Duodenal mucosa (tissue), 2 donors: ENCODE results near the gene ABCA12.
"Not testable (repeated sequence)": the region's sequence is repeated elsewhere in the genome, so short reads cannot be mapped to it uniquely, and the experiment has no call there.

Experiments
- H3K27ac ChIP-seq: one replicate; pipeline ENCODE4 v1.7.0; 2013; ENCODE audit warnings: low read depth, low read length
- H3K27me3 ChIP-seq, 2 donors: one replicate each; pipeline ENCODE4 v1.7.0; 2013; ENCODE audit warnings: low read length in 2 of 2, control low read depth in 1 of 2; ENCODE audit not compliant: insufficient read depth in 2 of 2, control insufficient read depth in 1 of 2
- H3K36me3 ChIP-seq, 2 donors: one replicate each; pipeline ENCODE4 v1.7.0; 2013; ENCODE audit warnings: low read length in 2 of 2, control low read depth in 1 of 2; ENCODE audit not compliant: insufficient read depth in 2 of 2, control insufficient read depth in 1 of 2
- H3K4me1 ChIP-seq, 2 donors: one replicate each; pipeline ENCODE4 v1.7.0; 2013; ENCODE audit warnings: low read length in 2 of 2, control low read depth in 1 of 2; ENCODE audit not compliant: insufficient read depth in 2 of 2, control insufficient read depth in 1 of 2
- H3K4me3 ChIP-seq, 2 donors: one replicate each; pipeline ENCODE4 v1.7.0; 2013; ENCODE audit warnings: low read length in 2 of 2, low read depth in 1 of 2
- H3K9ac ChIP-seq, 2 donors: one replicate each; pipeline ENCODE4 v1.7.0; 2013; ENCODE audit warnings: low read length in 2 of 2, low read depth in 1 of 2
- H3K9me3 ChIP-seq, 2 donors: one replicate each; pipeline ENCODE4 v1.7.0; 2013; ENCODE audit warnings: low read length in 2 of 2, control low read depth in 1 of 2; ENCODE audit not compliant: control insufficient read depth in 1 of 2

The ABCA12 gene

GRCh38 chr2:215138479-215138878, at the start of gene ABCA12:
ABCA12 (minus strand) TSS chr2:215138626; CDS start chr2:215138208, 418 bp downstream.
- no peak within 1 kb of the TSS for H3K4me3 ChIP-seq
- H3K27me3 ChIP-seq, result no peaks in the 10 kb centered on the region
- no peak within 1 kb of the TSS for H3K9ac ChIP-seq
- no peaks in the 10 kb centered on the region for H3K36me3 ChIP-seq
- H3K27ac ChIP-seq, result no peak within 1 kb of the TSS
- H3K9me3 ChIP-seq, result no peaks in the 10 kb centered on the region
- H3K4me1 ChIP-seq, result no peaks in the 10 kb centered on the region

DNA sequence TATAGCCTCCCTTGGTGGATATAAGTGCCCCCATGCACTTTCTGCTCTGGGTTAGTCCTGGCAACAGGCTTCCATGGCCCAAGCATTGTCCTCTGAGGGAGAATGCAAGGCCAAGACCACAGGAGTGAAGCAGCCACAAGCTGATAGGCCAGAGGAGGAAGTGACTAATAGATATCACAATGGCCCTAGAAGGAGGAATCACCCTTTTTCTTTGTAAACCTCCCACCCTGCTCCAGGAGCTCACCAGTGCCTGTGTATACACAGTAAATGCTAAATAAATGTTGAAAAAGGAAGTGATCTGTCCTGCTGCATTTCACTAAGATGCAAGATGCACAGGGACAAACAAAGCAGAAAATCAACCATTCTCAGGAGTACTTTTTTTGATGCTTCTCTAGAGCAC, 49.7 kb upstream of the ABCA12 start:
- Histone ChIP-seq H3K4me3 (no peak overlapping the region), H3K4me1 (no peaks in the 10 kb centered on the region), H3K27ac (no peak overlapping the region), H3K27me3 (no peaks in the 10 kb centered on the region), H3K9me3 (no peaks in the 10 kb centered on the region), H3K9ac (no peak overlapping the region), H3K36me3 (no peaks in the 10 kb centered on the region)

DNA sequence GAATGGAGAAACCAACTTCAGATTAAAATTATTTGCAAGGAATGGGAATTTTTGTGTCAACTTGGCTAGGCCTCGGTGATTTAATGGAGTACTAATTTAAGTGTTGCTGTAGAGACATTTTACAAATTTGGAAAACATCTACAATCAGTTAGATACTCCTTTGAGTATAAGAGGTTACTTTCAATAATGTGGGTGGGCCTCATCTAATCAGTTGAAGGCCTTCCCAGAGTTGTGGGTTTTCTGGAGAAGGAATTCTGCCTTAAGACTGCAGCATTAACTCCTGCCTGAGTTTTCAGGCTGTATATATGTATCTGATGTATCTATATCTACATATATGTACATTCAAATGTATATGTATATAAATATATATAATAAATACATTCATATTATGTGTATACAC, 47.6 kb upstream of the ABCA12 start:
- H3K27me3 ChIP-seq, result no peaks in the 10 kb centered on the region
- no peak overlapping the region for H3K27ac ChIP-seq
- no peak overlapping the region for H3K9ac ChIP-seq
- no peaks in the 10 kb centered on the region for H3K36me3 ChIP-seq
- H3K4me1 ChIP-seq, result no peaks in the 10 kb centered on the region
- no peaks in the 10 kb centered on the region for H3K9me3 ChIP-seq
- no peak overlapping the region for H3K4me3 ChIP-seq

GRCh38 chr2:215178121-215178520, 39.7 kb upstream of the ABCA12 start:
- no peaks in the 10 kb centered on the region for H3K9me3 ChIP-seq
- H3K27me3 ChIP-seq, result no peaks in the 10 kb centered on the region
- H3K36me3 ChIP-seq, result no peaks in the 10 kb centered on the region
- H3K9ac ChIP-seq, result no peak overlapping the region
- H3K4me3 ChIP-seq, result no peak overlapping the region
- H3K27ac ChIP-seq, result no peak overlapping the region
- no peaks in the 10 kb centered on the region for H3K4me1 ChIP-seq

DNA sequence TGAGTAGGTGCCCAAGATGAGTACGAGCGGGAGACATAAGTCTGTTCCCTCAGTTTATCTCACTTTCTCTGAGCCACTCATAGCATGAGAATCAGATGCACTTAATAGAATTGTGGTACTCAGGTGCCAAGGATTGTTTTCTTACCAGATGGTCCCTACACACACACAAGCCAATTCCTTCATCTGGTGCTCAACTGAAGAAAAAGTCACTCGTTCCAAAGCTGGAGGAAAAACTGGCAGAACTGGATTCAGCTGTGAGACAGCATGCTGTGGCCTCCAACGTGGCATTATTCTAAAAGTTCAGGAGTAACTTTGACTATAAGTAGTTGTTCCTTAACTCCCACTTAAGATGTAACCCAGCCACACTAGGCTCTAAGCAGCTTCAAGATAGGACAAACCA, 33.4 kb upstream of the ABCA12 start:
- Histone ChIP-seq H3K36me3 (no peaks in the 10 kb centered on the region), H3K9me3 (no peaks in the 10 kb centered on the region), H3K27ac (no peak overlapping the region), H3K4me1 (no peaks in the 10 kb centered on the region), H3K9ac (no peak overlapping the region), H3K27me3 (no peaks in the 10 kb centered on the region), H3K4me3 (no peak overlapping the region)

- no peaks in the 10 kb centered on the region for H3K4me1 ChIP-seq
- no peaks in the 10 kb centered on the region for H3K27me3 ChIP-seq
- H3K4me3 ChIP-seq, result peak overlapping the region; percentile 37 to 51
- H3K9ac ChIP-seq, result no peak overlapping the region
- no peaks in the 10 kb centered on the region for H3K9me3 ChIP-seq
- no peak overlapping the region for H3K27ac ChIP-seq
- no peaks in the 10 kb centered on the region for H3K36me3 ChIP-seq
Measured at GRCh38 chr2:215171151-215171550, 32.7 kb upstream of the ABCA12 start.

DNA sequence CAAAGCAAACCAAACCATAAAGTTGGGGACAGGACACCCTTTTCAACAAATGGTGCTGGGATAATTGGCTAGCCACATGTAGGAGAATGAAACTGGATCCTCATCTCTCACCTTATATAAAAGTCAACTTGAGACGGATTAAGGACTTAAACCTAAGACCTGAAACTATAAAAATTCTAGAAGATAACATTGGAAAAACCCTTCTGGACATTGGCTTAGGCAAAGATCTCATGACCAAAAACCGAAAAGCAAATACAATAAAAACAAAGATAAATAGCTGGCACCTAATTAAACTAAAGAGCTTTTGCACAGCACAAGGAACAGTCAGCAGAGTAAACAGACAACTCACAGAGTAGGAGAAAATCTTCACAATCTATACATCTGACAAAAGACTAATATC, 28.1 kb upstream of the ABCA12 start:
- H3K4me1 ChIP-seq, H3K27me3 ChIP-seq, H3K9ac ChIP-seq, H3K36me3 ChIP-seq, H3K27ac ChIP-seq, H3K9me3 ChIP-seq, H3K4me3 ChIP-seq: not testable (repeated sequence)

DNA sequence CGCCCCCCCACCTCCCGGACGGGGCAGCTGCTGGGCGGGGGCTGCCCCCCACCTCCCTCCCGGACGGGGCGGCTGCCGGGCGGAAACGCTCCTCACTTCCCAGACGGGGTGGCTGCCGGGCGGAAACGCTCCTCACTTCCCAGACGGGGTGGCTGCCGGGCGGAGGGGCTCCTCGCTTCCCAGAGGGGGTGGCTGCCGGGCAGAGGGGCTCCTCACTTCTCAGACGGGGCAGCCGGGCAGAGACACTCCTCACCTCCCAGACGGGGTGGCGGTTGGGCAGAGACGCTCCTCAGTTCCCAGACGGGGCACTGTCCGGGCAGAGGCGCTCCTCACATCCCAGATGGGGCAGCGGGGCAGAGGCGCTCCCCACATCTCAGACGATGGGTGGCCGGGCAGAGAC, 24.9 kb upstream of the ABCA12 start:
- H3K36me3 ChIP-seq, H3K9ac ChIP-seq, H3K27me3 ChIP-seq, H3K27ac ChIP-seq, H3K4me3 ChIP-seq, H3K9me3 ChIP-seq, H3K4me1 ChIP-seq: not testable (repeated sequence)

GRCh38 chr2:215161301-215161829, 22.9 kb upstream of the ABCA12 start:
- no peak overlapping the region for H3K9ac ChIP-seq
- H3K4me1 ChIP-seq, result no peaks in the 10 kb centered on the region
- H3K27ac ChIP-seq, result no peak overlapping the region
- H3K27me3 ChIP-seq, result no peaks in the 10 kb centered on the region
- peaks cover 0 to 3% of the 10 kb centered on the region in 2 donors for H3K9me3 ChIP-seq
- H3K4me3 ChIP-seq, result no peak overlapping the region
- H3K36me3 ChIP-seq, result no peaks in the 10 kb centered on the region

GRCh38 chr2:215160081-215160480, 21.7 kb upstream of the ABCA12 start:
- H3K27ac ChIP-seq, result no peak overlapping the region
- no peaks in the 10 kb centered on the region for H3K27me3 ChIP-seq
- H3K4me1 ChIP-seq, result no peaks in the 10 kb centered on the region
- H3K9me3 ChIP-seq, result peaks cover 0 to 3% of the 10 kb centered on the region in 2 donors
- no peaks in the 10 kb centered on the region for H3K36me3 ChIP-seq
- no peak overlapping the region for H3K9ac ChIP-seq
- no peak overlapping the region for H3K4me3 ChIP-seq

DNA sequence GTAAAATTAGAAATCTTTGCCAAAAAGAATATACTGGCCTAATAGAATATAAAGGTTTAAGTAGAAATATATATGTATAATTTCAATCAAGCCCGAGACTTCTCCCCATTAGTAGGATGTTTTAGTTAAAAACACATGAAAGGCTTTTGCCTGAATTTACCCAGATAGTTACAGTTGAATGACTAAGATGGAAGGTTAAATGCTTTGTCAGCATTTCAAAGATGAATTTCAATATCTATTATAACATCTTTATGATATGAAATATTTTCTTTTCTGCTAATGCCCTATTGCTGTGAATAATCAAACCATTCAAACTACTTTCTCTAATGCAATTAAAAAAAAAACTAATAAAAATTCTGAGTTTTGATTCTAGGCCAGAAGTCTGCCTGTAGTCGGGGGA, 18.0 kb upstream of the ABCA12 start:
- no peaks in the 10 kb centered on the region for H3K9me3 ChIP-seq
- H3K4me3 ChIP-seq, result no peak overlapping the region
- H3K27ac ChIP-seq, result no peak overlapping the region
- no peaks in the 10 kb centered on the region for H3K4me1 ChIP-seq
- no peaks in the 10 kb centered on the region for H3K27me3 ChIP-seq
- H3K36me3 ChIP-seq, result no peaks in the 10 kb centered on the region
- no peak overlapping the region for H3K9ac ChIP-seq
